ENCODE results near the gene DGKA.
A peak's percentile ranks its signal among the peaks of the same experiment; 100 is the strongest.
"Not testable (repeated sequence)": the region's sequence is repeated elsewhere in the genome, so short reads cannot be mapped to it uniquely, and the experiment has no call there.

Gene DGKA

GRCh38 chr12:55972911-55973598 is 42.1 kb downstream of the DGKA start:
- H3K27ac ChIP-seq (ENCODE audit: low read length), result no peak overlapping the region
- H3K4me3 ChIP-seq (ENCODE audit: low read length), result peak overlapping the region; percentile 59
- peaks cover 5% of the 10 kb centered on the region for H3K4me1 ChIP-seq (ENCODE audit: control insufficient read depth, low read depth, low read length)
- peak overlapping the region; percentile 21 for H3K9ac ChIP-seq (ENCODE audit: low read length)
- H3K9me3 ChIP-seq (ENCODE audit: control insufficient read depth, low read depth, low read length), result no peaks in the 10 kb centered on the region
- no peaks in the 10 kb centered on the region for H3K27me3 ChIP-seq (ENCODE audit: control insufficient read depth, insufficient read depth, low read length)
- H3K36me3 ChIP-seq (ENCODE audit: control insufficient read depth, low read depth, low read length), result peaks cover 27% of the 10 kb centered on the region

GRCh38 chr12:55973599-55974307 is 42.8 kb downstream of the DGKA start, which contains the start of gene RAB5B:
TSS of gene RAB5B (plus strand) at chr12:55974078. CDS start at chr12:55986961, 12,883 bp downstream.
- no peaks in the 10 kb centered on the region for H3K9me3 ChIP-seq (ENCODE audit: control insufficient read depth, low read depth, low read length)
- H3K27ac ChIP-seq (ENCODE audit: low read length), result peak within 1 kb of the TSS; percentile 10
- peak within 1 kb of the TSS; percentile 80 for H3K9ac ChIP-seq (ENCODE audit: low read length)
- H3K4me1 ChIP-seq (ENCODE audit: control insufficient read depth, low read depth, low read length), result peaks cover 5% of the 10 kb centered on the region
- H3K4me3 ChIP-seq (ENCODE audit: low read length), result peak within 1 kb of the TSS; percentile 91
- H3K36me3 ChIP-seq (ENCODE audit: control insufficient read depth, low read depth, low read length), result peaks cover 20% of the 10 kb centered on the region
- H3K27me3 ChIP-seq (ENCODE audit: control insufficient read depth, insufficient read depth, low read length), result no peaks in the 10 kb centered on the region

- H3K36me3 ChIP-seq (ENCODE audit: control insufficient read depth, low read depth, low read length), result peaks cover 19% of the 10 kb centered on the region
Measured at GRCh38 chr12:55974308-55974730, 43.4 kb downstream of the DGKA start.

GRCh38 chr12:55978393-55978792 is 47.4 kb downstream of the DGKA start:
- peaks cover 12% of the 10 kb centered on the region for H3K36me3 ChIP-seq (ENCODE audit: control insufficient read depth, low read depth, low read length)
- no peak overlapping the region for H3K9ac ChIP-seq (ENCODE audit: low read length)
- no peaks in the 10 kb centered on the region for H3K4me1 ChIP-seq (ENCODE audit: control insufficient read depth, low read depth, low read length)
- no peaks in the 10 kb centered on the region for H3K27me3 ChIP-seq (ENCODE audit: control insufficient read depth, insufficient read depth, low read length)
- H3K27ac ChIP-seq (ENCODE audit: low read length), result no peak overlapping the region
- H3K9me3 ChIP-seq (ENCODE audit: control insufficient read depth, low read depth, low read length), result no peaks in the 10 kb centered on the region
- H3K4me3 ChIP-seq (ENCODE audit: low read length), result no peak overlapping the region

More at GRCh38 chr12:55974308-55974730, 43.4 kb downstream of the DGKA start:
- peak overlapping the region; percentile 80 for H3K9ac ChIP-seq (ENCODE audit: low read length)
- H3K4me3 ChIP-seq (ENCODE audit: low read length), result peak overlapping the region; percentile 91
- peak overlapping the region; percentile 10 for H3K27ac ChIP-seq (ENCODE audit: low read length)
- H3K4me1 ChIP-seq (ENCODE audit: control insufficient read depth, low read depth, low read length), result peaks cover 5% of the 10 kb centered on the region
- no peaks in the 10 kb centered on the region for H3K9me3 ChIP-seq (ENCODE audit: control insufficient read depth, low read depth, low read length)
- H3K27me3 ChIP-seq (ENCODE audit: control insufficient read depth, insufficient read depth, low read length), result no peaks in the 10 kb centered on the region

- no peak overlapping the region for H3K27ac ChIP-seq (ENCODE audit: low read length)
- no peaks in the 10 kb centered on the region for H3K4me1 ChIP-seq (ENCODE audit: control insufficient read depth, low read depth, low read length)
- no peak overlapping the region for H3K4me3 ChIP-seq (ENCODE audit: low read length)
- H3K9ac ChIP-seq (ENCODE audit: low read length), result no peak overlapping the region
- no peaks in the 10 kb centered on the region for H3K9me3 ChIP-seq (ENCODE audit: control insufficient read depth, low read depth, low read length)
- H3K27me3 ChIP-seq (ENCODE audit: control insufficient read depth, insufficient read depth, low read length), result no peaks in the 10 kb centered on the region
- H3K36me3 ChIP-seq (ENCODE audit: control insufficient read depth, low read depth, low read length), result peaks cover 12% of the 10 kb centered on the region
Measured at GRCh38 chr12:55979069-55979468, 48.1 kb downstream of the DGKA start.

GRCh38 chr12:55981882-55982281 is 50.9 kb downstream of the DGKA start:
- H3K9ac ChIP-seq (ENCODE audit: low read length); H3K27me3 ChIP-seq (ENCODE audit: control insufficient read depth, insufficient read depth, low read length); H3K4me3 ChIP-seq (ENCODE audit: low read length); H3K27ac ChIP-seq (ENCODE audit: low read length); H3K9me3 ChIP-seq (ENCODE audit: control insufficient read depth, low read depth, low read length); H3K4me1 ChIP-seq (ENCODE audit: control insufficient read depth, low read depth, low read length): not testable (repeated sequence)
- H3K36me3 ChIP-seq (ENCODE audit: control insufficient read depth, low read depth, low read length), result peaks cover 16% of the 10 kb centered on the region

- Histone ChIP-seq H3K4me3 (ENCODE audit: low read length) (no peak overlapping the region), H3K27me3 (ENCODE audit: control insufficient read depth, insufficient read depth, low read length) (no peaks in the 10 kb centered on the region), H3K9ac (ENCODE audit: low read length) (no peak overlapping the region), H3K9me3 (ENCODE audit: control insufficient read depth, low read depth, low read length) (no peaks in the 10 kb centered on the region), H3K27ac (ENCODE audit: low read length) (no peak overlapping the region), H3K36me3 (ENCODE audit: control insufficient read depth, low read depth, low read length) (peaks cover 16% of the 10 kb centered on the region), H3K4me1 (ENCODE audit: control insufficient read depth, low read depth, low read length) (no peaks in the 10 kb centered on the region)
Measured at GRCh38 chr12:55982319-55982936, 51.5 kb downstream of the DGKA start.

- Histone ChIP-seq H3K4me1 (ENCODE audit: control insufficient read depth, low read depth, low read length) (no peaks in the 10 kb centered on the region), H3K4me3 (ENCODE audit: low read length) (no peak overlapping the region), H3K9ac (ENCODE audit: low read length) (no peak overlapping the region), H3K27me3 (ENCODE audit: control insufficient read depth, insufficient read depth, low read length) (no peaks in the 10 kb centered on the region), H3K36me3 (ENCODE audit: control insufficient read depth, low read depth, low read length) (peaks cover 16% of the 10 kb centered on the region), H3K9me3 (ENCODE audit: control insufficient read depth, low read depth, low read length) (no peaks in the 10 kb centered on the region), H3K27ac (ENCODE audit: low read length) (no peak overlapping the region)
Measured at GRCh38 chr12:55983232-55983842, 52.4 kb downstream of the DGKA start.

GRCh38 chr12:55984861-55985260 is 53.9 kb downstream of the DGKA start:
- Histone ChIP-seq H3K4me3 (ENCODE audit: low read length) (no peak overlapping the region), H3K9ac (ENCODE audit: low read length) (no peak overlapping the region), H3K9me3 (ENCODE audit: control insufficient read depth, low read depth, low read length) (no peaks in the 10 kb centered on the region), H3K4me1 (ENCODE audit: control insufficient read depth, low read depth, low read length) (no peaks in the 10 kb centered on the region), H3K27me3 (ENCODE audit: control insufficient read depth, insufficient read depth, low read length) (no peaks in the 10 kb centered on the region), H3K36me3 (ENCODE audit: control insufficient read depth, low read depth, low read length) (peaks cover 14% of the 10 kb centered on the region), H3K27ac (ENCODE audit: low read length) (no peak overlapping the region)

GRCh38 chr12:55985341-55985740 is 54.4 kb downstream of the DGKA start:
- no peak overlapping the region for H3K4me3 ChIP-seq (ENCODE audit: low read length)
- H3K27me3 ChIP-seq (ENCODE audit: control insufficient read depth, insufficient read depth, low read length), result no peaks in the 10 kb centered on the region
- H3K9ac ChIP-seq (ENCODE audit: low read length), result no peak overlapping the region
- H3K4me1 ChIP-seq (ENCODE audit: control insufficient read depth, low read depth, low read length), result no peaks in the 10 kb centered on the region
- no peaks in the 10 kb centered on the region for H3K9me3 ChIP-seq (ENCODE audit: control insufficient read depth, low read depth, low read length)
- no peak overlapping the region for H3K27ac ChIP-seq (ENCODE audit: low read length)
- peaks cover 17% of the 10 kb centered on the region for H3K36me3 ChIP-seq (ENCODE audit: control insufficient read depth, low read depth, low read length)

GRCh38 chr12:55985976-55986375 is 55.0 kb downstream of the DGKA start:
- not testable (repeated sequence) for H3K4me1 ChIP-seq (ENCODE audit: control insufficient read depth, low read depth, low read length); H3K9ac ChIP-seq (ENCODE audit: low read length); H3K4me3 ChIP-seq (ENCODE audit: low read length); H3K9me3 ChIP-seq (ENCODE audit: control insufficient read depth, low read depth, low read length); H3K27me3 ChIP-seq (ENCODE audit: control insufficient read depth, insufficient read depth, low read length); H3K27ac ChIP-seq (ENCODE audit: low read length)
- H3K36me3 ChIP-seq (ENCODE audit: control insufficient read depth, low read depth, low read length), result peaks cover 19% of the 10 kb centered on the region
